Colon (tissue), 2 donors: ENCODE results near the gene SLC6A6.
"Not testable (repeated sequence)": the region's sequence is repeated elsewhere in the genome, so short reads cannot be mapped to it uniquely, and the experiment has no call there.

ENCODE experiments used
- FAIRE-seq: peaks from 2 replicates; lab custom pipeline; 2012; peaks lifted over from hg19 to GRCh38; lab: Jason Lieb, UNC
- donor health status: control.
- donor health status: control.

SLC6A6 gene

DNA sequence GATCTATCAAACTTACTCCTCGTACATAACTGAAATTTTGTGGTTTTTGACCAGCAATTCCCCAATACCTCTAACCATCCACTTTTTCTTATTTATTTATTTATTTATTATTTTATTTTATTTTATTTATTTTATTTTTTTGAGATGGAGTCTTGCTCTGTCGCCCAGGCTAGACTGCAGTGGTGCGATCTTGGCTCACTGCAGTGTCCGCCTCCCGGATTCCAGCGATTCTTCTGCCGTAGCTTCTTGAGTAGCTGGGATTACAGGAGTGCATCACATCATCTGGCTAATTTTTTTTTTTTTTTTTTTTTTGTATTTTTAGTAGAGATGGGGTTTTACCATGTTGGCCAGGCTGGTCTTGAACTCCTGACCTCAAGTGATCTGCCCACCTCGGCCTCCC lies 35.3 kb downstream of the SLC6A6 start:
- FAIRE-seq, result not testable (repeated sequence)

DNA sequence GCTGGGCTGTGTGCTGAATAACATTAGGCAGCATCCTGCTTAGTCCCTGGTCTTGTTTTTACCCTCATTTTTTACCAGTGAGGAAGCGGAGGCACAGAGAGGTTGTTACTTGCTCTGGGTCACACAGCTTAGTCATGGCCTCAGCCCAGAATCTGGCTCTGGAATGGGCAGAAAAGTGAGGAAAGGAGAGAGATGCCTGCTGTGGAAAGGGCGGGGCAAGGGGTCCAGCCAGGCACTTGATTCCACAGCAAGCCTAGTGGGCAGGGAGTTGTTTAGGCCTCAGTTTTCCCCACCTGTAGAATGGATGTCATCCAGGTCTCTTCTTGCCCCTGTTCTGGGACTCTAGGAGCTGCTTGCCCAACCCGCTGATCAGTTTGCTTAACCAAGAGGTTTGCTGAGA lies 35.9 kb downstream of the SLC6A6 start:
- FAIRE-seq, result no peak

DNA sequence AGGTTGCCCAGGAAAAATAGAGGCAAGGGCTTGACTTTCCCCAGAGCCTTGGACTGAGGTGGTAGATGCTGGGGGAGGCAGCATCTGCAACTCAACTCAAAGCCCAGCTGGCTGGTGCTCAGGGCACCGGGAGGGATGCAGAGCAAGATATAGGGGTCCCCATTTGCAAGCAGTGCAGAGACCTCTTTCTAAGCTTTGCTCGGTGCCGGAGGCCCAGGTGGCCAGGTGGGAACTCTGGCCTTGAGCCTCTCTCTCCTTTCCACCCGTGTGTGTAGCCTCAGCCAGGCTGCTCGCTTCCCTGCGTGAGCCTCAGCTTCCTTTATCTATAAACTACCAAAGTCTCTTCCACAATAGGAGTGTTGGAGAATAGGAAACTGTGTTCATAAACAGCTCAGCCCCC lies 36.5 kb downstream of the SLC6A6 start:
- FAIRE-seq, result no peak

DNA sequence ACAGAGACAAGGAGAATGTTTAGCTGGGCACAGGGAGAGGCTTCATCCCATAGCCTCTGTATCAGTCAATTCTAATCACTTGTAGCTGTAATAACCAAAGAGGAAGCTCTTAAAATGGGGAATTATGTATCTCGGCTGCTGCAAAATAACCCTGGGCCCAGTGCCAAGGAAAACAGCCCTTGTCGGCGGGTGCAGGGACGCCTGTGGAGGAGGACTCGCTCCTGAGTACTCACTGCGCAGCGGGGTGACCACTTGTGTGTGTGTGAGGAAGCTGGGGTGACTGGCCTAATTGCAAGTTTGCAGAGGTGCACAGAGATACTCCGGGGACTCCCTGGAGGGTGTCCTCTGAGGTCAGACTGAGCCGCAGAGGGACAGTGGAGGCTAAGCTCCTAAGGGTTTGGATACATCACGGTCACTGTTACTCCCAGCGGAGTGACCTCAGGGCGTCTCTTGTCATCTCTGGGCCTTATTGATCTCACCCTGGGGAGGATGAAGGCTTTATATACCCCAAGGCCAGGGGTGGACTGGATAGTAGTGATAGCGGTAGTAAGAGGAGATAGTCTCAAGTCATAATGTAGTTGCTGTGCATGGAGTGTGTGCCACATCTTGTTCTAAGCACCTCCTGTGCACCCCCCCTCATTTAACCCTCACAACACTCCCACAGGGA lies 37.2 kb downstream of the SLC6A6 start:
- FAIRE-seq, result no peak

DNA sequence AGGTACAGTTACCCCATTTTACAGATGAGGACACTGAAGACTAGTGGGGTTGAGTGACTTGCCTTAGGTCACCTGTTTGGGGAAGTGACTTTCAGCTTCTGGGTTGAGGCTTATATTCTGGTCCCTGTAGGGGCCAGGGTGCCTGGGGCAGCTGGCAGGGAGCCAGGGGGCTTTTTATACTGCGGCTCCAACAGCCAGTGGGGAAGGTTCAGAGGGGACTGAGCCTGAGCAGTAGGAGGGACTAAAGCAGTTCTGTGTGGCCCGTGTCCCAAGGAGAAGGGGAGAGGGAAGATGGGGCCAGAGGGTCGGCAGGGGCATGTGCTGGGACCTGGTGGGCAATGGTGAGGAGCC lies 37.7 kb downstream of the SLC6A6 start:
- FAIRE-seq, result no peak

DNA sequence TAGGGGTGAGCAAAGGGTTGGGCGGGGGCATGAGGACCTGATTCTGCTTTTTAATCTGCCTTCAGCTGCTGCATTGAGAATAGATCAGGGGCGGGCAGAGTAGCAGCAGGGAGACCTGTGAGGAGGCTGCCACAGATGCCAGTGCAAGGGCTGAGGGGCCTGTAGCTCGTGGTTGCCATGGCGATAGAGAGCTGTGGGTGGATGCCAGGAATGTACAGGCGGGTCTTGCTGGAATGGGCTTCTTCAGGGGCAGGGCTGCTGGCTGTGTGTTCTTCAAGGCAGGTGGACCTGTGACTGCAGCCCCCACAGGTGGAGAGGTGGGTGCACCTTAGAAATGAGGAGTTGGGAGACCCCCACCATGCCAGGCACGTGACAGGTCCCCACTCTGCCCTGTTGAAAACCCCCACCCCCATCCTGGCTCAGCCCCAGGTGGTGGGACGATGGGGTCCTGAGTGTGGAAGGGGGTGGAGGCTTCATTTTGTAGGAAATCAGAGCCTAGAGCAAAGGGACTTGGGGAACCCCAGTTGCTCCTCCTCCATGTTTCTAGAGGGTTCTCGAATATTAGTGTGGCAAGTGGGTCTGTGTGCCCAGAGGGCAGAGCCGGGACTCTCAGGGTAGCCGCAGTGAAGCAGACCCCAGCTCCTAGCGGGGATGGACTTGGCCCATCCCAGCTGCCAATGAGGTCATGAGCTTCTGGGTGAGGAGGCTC lies 38.3 kb downstream of the SLC6A6 start:
- FAIRE-seq, result no peak

DNA sequence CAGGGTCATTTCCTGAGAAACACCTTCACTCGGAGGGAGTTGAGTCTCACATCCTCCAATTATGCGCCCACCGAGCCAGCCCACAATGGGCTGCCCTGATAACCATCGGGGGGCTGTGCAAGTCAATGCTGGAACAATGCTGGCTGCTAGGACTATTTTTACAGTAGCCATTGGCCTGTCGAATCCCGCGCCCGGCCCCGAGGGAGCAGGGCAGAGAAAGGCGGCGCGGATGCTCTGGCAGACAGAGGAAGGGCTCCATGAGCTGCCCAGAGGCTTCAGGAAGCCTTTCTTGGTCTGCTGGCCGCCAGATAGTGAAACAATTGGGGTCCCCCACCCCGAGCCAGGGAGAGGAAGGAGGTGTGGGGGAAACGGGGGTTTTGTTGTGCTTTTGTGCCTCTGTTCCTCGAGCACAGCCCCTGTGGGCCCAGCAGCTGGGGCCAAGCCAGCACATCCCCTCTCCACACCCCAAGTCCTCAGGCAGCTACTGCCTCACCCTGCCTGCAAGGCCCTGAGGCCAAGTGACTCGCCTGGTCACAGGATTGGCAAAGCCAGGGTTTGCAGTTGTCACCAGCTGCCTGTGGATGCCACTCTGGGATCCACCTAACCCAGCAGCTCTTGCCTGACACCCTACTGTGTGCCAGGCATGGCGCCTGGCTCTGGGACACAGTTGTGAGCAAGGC lies 39.0 kb downstream of the SLC6A6 start:
- FAIRE-seq, result no peak

DNA sequence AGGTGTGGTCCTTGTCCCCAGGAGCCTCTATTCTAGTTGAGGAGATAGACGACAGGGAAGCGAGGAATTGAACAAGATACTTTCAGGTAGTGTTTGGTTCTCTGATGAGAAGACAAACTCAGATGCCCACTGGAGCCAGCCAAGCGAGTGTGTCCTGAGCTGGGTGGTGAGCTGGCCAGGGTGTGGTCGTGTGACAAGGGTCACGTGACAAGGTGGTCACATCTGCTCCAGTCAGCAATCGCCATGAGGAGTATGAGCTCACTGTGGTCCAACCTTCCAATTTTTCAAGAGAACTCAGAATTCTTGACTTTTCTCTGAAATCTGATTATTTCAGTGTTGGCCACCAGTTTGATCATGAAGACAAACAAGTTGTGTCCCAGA lies 39.5 kb downstream of the SLC6A6 start:
- no peak for FAIRE-seq

DNA sequence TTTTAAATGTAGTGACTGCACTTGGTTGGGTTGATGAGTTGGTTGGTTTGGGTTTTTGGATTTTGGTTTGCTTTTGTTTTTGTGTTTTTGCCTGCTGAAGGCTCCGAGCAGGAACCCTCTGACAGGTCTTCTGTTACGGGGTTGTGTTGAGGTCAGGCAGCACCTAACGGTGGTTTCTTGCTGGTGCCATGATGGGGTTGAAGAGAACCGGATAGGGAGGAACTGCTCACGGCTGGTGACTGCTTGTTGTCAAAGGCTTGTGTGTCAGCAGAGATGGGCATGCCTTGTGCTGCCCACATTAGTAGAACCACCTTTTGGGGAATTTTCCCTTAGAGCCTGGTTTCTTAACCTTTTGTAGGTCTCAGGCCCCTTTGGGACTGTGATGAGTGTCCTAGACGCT lies 42.0 kb downstream of the SLC6A6 start:
- FAIRE-seq, result no peak

DNA sequence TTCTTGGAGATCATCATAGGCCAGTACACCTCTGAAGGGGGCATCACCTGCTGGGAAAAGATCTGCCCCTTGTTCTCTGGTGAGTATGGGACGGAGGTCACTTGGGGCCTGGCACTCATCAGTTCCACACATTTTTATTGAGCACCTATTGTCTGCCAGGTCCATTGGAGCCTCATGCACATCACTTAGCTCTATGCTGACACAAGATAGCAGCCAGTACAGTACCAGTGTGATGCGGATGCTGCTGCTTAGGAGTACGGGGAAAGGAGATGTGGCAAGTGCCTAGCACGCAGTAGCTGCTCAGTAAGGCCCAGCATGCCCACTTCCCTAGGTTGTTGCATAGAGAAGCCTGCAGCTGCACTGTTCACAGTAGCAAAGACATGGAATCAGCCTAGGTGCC lies 43.4 kb downstream of the SLC6A6 start:
- FAIRE-seq, result no peak

DNA sequence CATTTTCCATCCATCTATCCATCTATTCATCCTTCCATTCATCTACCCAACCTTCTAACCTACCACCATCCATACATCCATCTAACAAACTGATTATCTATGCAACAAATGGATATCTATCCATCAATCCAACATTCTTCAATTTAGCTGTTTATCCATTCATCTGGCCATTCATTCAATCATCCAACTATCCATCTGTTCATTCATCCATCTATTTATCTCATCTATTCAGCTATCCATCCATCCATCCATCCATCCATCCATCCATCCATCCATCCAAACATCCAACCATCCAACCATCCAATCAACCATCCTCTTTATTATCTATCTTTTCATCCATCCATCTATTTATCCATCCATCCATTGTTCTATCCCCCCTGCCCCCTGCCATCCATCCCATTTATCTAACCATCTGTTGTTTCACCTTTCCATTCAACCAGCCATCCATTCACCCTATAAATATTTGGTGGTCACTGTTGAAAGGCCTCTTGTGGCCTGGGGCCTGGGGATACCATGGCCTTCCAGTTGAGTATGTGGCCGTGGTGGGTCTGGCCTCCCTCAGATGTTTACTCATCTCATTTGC lies 44.7 kb downstream of the SLC6A6 start:
- FAIRE-seq, result no peak

DNA sequence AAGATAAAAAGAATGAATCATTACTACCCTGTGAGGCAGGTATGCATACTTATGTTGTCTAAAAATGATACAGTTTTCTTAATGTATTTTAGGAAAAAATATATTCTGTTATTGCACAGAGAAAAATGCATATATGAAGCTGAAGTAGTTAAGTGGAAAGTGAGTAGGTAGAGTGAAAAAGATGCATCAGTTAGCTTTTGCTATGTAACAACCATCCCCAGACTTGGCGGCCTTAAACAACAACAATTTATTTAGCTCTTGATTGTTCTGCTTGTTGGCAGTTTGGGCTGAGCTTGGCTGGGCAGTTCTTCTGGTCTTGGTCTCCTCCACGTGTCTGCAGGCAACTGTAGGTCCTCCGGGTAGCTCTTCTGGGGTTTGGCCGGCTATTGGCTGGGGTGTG lies 45.7 kb downstream of the SLC6A6 start:
- FAIRE-seq, result no peak

DNA sequence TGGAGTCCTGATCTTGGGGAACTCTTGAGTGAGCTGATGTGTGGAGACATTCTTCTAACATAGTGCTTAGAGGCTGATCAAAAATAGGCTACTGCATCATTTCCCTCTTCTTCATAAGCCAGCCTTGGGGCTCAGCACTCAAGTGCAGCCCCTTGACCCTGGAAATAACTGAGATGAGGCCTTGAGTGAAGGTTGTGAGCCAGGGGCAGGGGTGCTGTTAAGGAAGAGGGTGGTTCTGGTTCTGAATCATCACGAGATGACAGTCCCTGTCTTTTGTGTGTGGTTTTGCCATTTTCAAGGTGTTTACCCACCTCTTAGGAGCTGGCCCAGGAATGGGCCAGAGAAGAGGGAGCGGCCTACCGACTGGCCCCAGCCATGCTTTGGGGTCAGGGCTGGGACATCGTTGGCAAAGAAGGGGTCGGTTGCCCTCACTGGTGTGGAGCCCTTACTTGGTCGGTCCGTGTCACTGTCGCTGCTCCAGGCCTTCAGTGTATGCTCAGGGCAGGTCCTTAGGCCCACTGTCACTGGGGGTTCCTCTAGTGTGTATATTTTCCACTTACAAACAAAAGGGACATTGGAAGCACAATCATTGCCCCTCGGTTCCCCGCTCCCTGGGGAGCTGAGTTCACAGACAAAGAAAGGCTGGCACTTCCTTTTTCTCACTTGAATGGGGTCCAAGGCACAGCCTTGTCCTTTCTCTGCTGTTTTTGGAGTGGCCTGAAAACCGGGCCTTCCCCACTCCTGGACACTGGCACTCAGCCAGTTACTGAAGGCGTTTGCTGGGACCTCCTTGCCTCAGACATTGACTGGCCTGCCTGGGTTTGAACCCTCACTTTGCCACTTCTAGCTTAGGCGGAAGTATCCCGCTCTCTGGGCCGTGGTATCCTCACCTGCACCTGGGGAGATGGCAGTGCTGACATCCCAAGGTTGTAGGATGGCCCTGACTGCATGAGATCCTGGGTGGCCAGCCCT lies 46.6 kb downstream of the SLC6A6 start:
- no peak for FAIRE-seq

DNA sequence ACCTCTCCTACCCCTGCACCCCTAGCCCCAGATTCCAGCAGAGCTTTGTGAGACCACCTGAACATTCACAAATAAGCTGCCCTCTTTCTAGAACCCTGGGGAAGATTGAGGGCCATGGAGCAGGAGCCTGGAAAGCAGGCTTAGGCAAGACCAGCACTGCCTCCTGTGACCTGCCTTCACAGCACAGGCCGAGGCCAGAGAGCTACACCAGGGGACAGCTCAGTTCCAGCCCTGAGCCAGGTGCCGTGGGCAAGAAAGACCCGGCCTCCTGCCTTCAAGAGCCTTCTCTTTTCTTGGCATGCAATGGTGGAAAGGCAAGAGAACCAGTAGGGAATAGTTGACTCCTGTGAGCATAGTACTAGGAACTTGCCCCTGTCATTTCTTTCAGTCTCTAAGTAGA lies 48.1 kb downstream of the SLC6A6 start:
- FAIRE-seq, result no peak

DNA sequence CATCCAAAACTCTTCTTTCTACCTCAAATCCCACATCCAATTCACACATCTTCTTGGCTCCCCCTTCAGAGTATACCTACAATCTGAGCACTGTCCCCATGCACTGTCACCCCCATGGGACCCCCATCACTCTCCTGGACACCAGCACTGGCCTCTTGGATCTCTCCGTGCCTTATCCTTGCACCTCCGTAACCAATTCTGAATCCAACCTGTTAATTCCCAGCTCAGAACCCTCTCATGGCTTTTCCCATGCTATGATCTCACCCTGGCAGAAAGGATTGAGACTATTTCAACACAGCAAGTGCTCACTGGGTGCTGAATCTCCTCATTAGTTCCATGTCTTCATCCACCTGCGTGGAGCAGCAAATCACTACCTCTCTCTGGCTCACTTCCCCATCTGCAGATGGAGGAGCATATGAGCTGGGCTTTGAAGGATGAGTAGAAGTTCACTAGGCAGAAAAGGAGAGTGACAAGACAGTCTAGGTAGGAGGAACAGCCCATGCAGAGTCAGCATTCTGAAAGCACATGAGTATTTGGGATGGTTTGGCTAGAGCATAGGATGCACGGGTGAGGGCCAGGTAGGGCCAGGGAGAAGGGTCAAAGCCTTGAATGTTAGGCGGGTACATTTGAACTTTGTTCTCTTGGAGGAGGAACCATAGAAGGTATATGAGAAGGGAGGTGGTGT lies 48.7 kb downstream of the SLC6A6 start:
- FAIRE-seq, result no peak

DNA sequence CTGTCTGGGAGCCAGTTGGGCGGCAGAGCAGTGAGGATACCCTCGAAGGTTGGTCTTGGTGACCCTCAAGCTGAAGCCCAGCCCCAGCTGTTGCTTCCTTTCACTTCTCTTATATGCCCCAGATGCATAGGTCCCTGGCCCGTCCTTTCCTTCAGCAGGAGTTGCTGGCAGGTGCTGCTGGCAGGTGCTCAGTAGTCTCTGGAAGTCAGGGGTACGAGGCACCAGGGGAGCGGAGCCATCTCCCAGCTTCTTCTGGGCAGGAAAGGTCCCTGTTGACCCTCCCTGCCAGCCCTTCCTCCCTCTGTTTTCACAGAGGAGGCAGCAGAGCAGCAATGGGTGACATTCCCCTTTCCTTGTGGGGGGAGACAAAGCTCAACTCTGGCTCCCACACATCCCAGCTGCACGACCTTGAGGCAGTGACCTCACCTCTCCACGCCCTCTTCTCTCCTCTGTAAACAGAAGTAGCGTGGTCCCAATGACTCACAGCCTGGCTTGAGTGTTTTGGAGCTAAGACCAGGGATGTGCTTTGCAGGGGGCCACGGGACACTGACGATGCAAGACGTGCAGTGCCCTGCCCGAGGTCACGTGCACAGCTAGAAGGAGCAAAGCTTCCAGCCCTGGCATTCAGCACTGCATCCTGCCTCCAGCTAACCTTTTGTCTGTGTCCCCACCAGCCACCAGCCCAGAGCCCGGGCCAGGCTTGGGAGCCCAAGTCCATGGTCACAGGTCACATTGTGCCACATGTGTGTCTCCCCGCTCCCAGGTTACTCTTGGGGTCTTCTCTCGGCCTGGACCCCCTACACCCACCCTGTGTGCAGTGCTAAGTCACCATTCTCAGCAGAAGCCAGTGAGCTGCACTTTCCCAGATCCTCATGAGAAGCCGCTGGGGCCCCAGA lies 49.7 kb downstream of the SLC6A6 start:
- no peak for FAIRE-seq

DNA sequence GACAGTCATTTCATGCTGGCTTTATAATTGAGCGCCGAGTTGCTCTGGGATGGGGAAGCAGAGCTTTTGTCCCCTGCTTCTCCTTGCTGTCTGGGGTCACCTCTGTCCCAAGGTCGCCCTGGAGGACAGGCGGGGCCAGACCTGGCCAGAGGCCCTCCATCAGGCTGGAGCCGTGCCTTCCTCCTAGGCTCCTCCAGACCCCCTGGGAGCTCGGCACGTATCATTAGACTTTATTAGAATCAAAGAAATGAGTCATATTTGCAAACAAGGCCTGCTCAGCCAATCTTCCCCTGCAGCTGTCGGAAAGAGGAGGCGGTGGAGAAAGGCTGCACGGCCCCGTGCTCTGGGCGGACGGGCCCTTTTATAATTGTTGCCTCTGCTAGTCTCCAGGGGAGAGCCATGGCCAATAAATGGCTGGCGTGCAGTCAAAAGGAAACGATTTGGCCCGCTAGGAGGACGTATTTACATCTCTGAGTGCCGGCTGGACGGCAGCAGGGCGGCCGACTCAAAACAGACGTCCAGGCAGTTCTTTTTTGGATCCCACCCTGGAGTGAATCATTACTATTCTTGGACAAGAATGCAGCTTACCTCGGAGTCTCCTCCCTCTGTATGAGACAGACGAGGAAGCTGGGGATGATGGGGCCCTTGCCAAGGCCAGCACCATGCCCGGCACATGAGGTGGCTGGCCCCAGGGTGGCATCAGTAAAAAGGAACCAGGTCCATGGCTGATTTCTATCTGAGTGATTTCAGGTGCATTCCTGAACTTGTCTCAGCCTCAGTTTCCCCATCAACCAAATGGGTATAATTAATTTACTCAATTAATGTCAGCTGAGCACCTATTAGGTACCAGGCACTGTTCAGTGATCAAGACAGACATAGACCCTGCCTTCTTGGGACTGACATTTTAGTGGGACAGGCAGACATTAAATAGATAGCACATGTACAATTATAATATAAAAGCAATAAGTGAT lies 50.6 kb downstream of the SLC6A6 start:
- FAIRE-seq, result no peak

DNA sequence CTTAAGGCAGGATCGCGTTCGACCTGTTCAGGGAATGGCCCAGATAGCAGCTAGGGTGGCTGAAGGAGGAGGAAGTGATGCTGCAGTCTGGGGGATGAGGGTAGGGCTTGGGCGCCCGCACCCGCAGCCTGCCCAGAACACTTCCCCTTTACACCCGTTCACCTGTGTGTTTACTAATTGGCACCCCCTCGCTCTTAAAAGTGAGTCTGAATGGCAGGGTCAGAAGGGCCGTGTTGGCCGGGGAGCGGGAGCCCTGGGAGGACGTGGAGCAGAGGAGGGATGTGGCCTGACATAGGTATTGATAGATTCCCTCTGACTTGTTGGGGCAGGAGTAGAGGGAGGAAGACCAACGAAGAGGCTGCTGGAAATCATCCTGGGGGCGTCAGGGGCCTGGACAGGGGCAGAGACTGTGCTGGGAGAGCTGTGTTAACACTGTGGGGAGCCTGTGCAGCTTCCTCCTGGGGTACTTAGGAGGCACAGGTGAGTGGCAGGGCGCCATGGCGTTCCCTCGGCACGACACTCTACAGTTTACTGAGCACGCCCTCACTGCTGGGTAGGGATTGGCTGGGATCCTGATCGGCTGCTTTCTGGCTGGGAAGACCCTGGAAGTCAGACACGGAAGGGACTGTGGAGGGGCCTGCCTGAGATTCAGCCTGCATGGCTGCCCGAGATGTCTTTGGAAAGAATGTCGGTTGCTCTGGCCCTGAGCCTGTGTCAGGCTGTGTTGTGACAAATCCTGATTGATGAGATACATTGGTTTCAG lies 51.7 kb downstream of the SLC6A6 start:
- FAIRE-seq, result no peak
